Liver (tissue), 9 donors: Measurements from ENCODE around the gene NFKB2. TPM values are rescaled to one million over a fixed set of nuclear protein-coding genes. Genes with fewer than 3 reads are reported as not detected.

Experiments
- DNase-seq: peaks from one replicate; pipeline ENCODE4 v3.0.0-alpha.2; 2017; ENCODE audit warnings: low spot score
- H3K27ac ChIP-seq, 2 donors: one replicate each; pipeline ENCODE4 v1.7.0; 2013; ENCODE audit warnings: inconsistent platforms in 2 of 2, low read length in 2 of 2, control low read depth in 1 of 2, low read depth in 1 of 2, mild to moderate bottlenecking in 1 of 2
- H3K27me3 ChIP-seq, 4 donors: one replicate each; pipeline versions ENCODE4 v1.6.1 to v1.7.0; 2013; ENCODE audit warnings: low read length in 3 of 4, inconsistent platforms in 1 of 4, mild to moderate bottlenecking in 1 of 4, moderate library complexity in 1 of 4; ENCODE audit not compliant: control insufficient read depth in 4 of 4, insufficient read depth in 4 of 4
- H3K36me3 ChIP-seq, 4 donors: one replicate each; pipeline versions ENCODE4 v1.6.1 to v1.7.0; 2013; ENCODE audit warnings: low read length in 3 of 4, mild to moderate bottlenecking in 3 of 4, low read depth in 1 of 4, moderate library complexity in 1 of 4; ENCODE audit not compliant: control insufficient read depth in 4 of 4, insufficient read depth in 3 of 4
- H3K4me1 ChIP-seq, 4 donors: one replicate each; pipeline versions ENCODE4 v1.6.1 to v1.7.0; 2013; ENCODE audit warnings: low read length in 3 of 4, mild to moderate bottlenecking in 3 of 4, moderate library complexity in 1 of 4; ENCODE audit not compliant: control insufficient read depth in 4 of 4, insufficient read depth in 4 of 4
- H3K4me3 ChIP-seq, 3 donors: one replicate each; pipeline versions ENCODE4 v1.6.1 to v1.7.0; 2013; ENCODE audit warnings: low read length in 3 of 3, control low read depth in 1 of 3, low read depth in 1 of 3, mild to moderate bottlenecking in 1 of 3
- H3K9ac ChIP-seq, 2 donors: one replicate each; pipeline ENCODE4 v1.7.0; 2013; ENCODE audit warnings: low read length in 2 of 2, mild to moderate bottlenecking in 2 of 2, moderate library complexity in 2 of 2, control low read depth in 1 of 2, low read depth in 1 of 2
- H3K9me3 ChIP-seq, 4 donors: one replicate each; pipeline versions ENCODE4 v1.6.1 to v1.7.0; 2013; ENCODE audit warnings: low read length in 3 of 4; ENCODE audit not compliant: control insufficient read depth in 4 of 4
- EGR1 ChIP-seq, 2 donors: IDR thresholded peaks; 2 replicates each; pipeline ENCODE4 v1.6.1; 2016 to 2018; ENCODE audit warnings: antibody characterized with exemption in 2 of 2, low read depth in 2 of 2
- FOXA1 ChIP-seq: IDR thresholded peaks from 2 replicates; pipeline ENCODE4 v1.6.1; 2016; ENCODE audit warnings: antibody characterized with exemption
- FOXA2 ChIP-seq: IDR thresholded peaks from 2 replicates; pipeline ENCODE4 v1.6.1; 2016; ENCODE audit warnings: antibody characterized with exemption
- GABPA ChIP-seq, 2 donors: IDR thresholded peaks in 1 of 2; conservative IDR thresholded peaks in 1 of 2; 2 replicates each; pipeline ENCODE4 v1.6.1; 2016; ENCODE audit warnings: antibody characterized with exemption in 2 of 2, mild to moderate bottlenecking in 1 of 2, moderate library complexity in 1 of 2
- HNF4A ChIP-seq, 2 donors: conservative IDR thresholded peaks; 2 replicates each; pipeline ENCODE4 v1.6.1; 2016; ENCODE audit warnings: antibody characterized with exemption in 2 of 2, mild to moderate bottlenecking in 2 of 2
- HNF4G ChIP-seq: IDR thresholded peaks from 2 replicates; pipeline ENCODE4 v1.6.1; 2016; ENCODE audit warnings: antibody characterized with exemption
- JUND ChIP-seq, 2 donors: IDR thresholded peaks; 2 replicates each; pipeline ENCODE4 v1.6.1; 2016; ENCODE audit warnings: antibody characterized with exemption in 2 of 2
- NR2F2 ChIP-seq: IDR thresholded peaks from 2 replicates; pipeline ENCODE4 v1.6.1; 2016; ENCODE audit warnings: antibody characterized with exemption
- RAD21 ChIP-seq, 2 donors: IDR thresholded peaks; 2 replicates each; pipeline ENCODE4 v1.6.1; 2016; ENCODE audit warnings: antibody characterized with exemption in 2 of 2, mild to moderate bottlenecking in 2 of 2
- SP1 ChIP-seq: IDR thresholded peaks from 2 replicates; pipeline ENCODE4 v1.6.1; 2018; ENCODE audit warnings: antibody characterized with exemption, mild to moderate bottlenecking
- TAF1 ChIP-seq: conservative IDR thresholded peaks from 2 replicates; pipeline ENCODE4 v1.6.1; 2016; ENCODE audit warnings: antibody characterized with exemption, mild to moderate bottlenecking
- YY1 ChIP-seq: IDR thresholded peaks from 2 replicates; pipeline ENCODE4 v1.6.1; 2016; ENCODE audit warnings: antibody characterized with exemption, mild to moderate bottlenecking
- WGBS: extraction: QIAGEN DNeasy Blood & Tissue Kit; methylation state at CpG from one replicate; pipeline ENCODE4 v1.1.7; 2013; 5-methylcytosine and 5-hydroxymethylcytosine counted together
- polyA plus RNA-seq, 2 donors: library from polyadenylated mRNA; stranded (reverse) in 1 of 2; unstranded in 1 of 2; fragments of 200-250 nt in 1 of 2; fragments of >200 nt in 1 of 2; fragmentation: Nextera tagmentation in 1 of 2; extraction: Ambion mirVana in 1 of 2; gene quantifications; one replicate each; pipeline versions ENCODE4 v1.2.1 to v1.2.3, GENCODE V29; 2013 to 2015
- total RNA-seq, 2 donors: library from RNA; depleted of rRNA; stranded (reverse); fragments of >200 nt; gene quantifications; one replicate each; pipeline ENCODE4 v1.2.3, GENCODE V29; 2014
- TF ChIP-seq, protein P1 (sequence below): IDR thresholded peaks from 2 replicates; pipeline ENCODE4 v1.6.1; 2016; ENCODE audit warnings: antibody characterized with exemption
- TF ChIP-seq, protein P2 (sequence below): IDR thresholded peaks from 2 replicates; pipeline ENCODE4 v1.6.1; 2016; ENCODE audit warnings: antibody characterized with exemption, mild to moderate bottlenecking
- TF ChIP-seq, protein P3 (sequence below): IDR thresholded peaks from 2 replicates; pipeline ENCODE4 v1.6.1; 2016; ENCODE audit warnings: antibody characterized with exemption
- TF ChIP-seq, protein P4 (sequence below): IDR thresholded peaks from 2 replicates; pipeline ENCODE4 v1.6.1; 2016; ENCODE audit warnings: antibody characterized with exemption
- donor health status: healthy.
- donor health status: healthy.
- donor health status: healthy.
- donor health status: healthy.
- donor health status: healthy.

Gene NFKB2
- total and polyA plus RNA-seq, 4 donors, result 1.8 to 8.5 (median 7.1) TPM

DNA sequence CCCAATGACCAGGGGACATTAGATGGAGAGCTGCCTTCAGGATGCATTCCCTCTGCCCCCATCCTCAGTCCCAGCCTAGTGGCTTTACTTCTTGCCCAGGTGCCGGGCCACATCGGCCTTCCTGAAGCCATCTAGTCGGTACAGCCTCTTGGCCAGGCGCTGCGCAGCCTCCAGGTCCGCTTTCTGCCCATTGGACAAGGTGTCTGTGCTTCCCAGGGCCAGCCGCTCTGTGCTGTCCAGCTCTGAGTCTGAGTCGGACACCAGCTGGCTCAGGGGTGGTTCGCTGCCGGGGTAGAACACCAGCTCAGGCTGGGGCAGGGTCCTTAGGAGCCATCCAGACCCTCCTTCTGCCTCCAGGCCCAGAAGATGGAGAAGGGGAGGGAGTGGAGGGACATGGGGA, 16.8 kb downstream of the NFKB2 start:
- Histone ChIP-seq H3K4me1 (peaks cover 2 to 8% (median 5%) of the 10 kb centered on the region in 4 donors), H3K9ac (no peak overlapping the region), H3K4me3 (no peak overlapping the region), H3K9me3 (no peaks in the 10 kb centered on the region), H3K27me3 (peaks cover 0 to 25% (median 6%) of the 10 kb centered on the region in 4 donors), H3K27ac (no peak overlapping the region), H3K36me3 (no peaks in the 10 kb centered on the region)
- no peak for DNase-seq
- WGBS, result 87% methylated on average over 10 of the region's 10 CpGs
- TF ChIP-seq JUND (IDR thresholded peaks at IDR 0.05), result no peak
- TF ChIP-seq EGR1 (IDR thresholded peaks at IDR 0.05; ENCODE audit: low read depth in 2 of 2), result no peak
- TF ChIP-seq YY1, result no peak
- TF ChIP-seq, protein P1, sequence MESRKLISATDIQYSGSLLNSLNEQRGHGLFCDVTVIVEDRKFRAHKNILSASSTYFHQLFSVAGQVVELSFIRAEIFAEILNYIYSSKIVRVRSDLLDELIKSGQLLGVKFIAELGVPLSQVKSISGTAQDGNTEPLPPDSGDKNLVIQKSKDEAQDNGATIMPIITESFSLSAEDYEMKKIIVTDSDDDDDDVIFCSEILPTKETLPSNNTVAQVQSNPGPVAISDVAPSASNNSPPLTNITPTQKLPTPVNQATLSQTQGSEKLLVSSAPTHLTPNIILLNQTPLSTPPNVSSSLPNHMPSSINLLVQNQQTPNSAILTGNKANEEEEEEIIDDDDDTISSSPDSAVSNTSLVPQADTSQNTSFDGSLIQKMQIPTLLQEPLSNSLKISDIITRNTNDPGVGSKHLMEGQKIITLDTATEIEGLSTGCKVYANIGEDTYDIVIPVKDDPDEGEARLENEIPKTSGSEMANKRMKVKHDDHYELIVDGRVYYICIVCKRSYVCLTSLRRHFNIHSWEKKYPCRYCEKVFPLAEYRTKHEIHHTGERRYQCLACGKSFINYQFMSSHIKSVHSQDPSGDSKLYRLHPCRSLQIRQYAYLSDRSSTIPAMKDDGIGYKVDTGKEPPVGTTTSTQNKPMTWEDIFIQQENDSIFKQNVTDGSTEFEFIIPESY, result no peak

DNA sequence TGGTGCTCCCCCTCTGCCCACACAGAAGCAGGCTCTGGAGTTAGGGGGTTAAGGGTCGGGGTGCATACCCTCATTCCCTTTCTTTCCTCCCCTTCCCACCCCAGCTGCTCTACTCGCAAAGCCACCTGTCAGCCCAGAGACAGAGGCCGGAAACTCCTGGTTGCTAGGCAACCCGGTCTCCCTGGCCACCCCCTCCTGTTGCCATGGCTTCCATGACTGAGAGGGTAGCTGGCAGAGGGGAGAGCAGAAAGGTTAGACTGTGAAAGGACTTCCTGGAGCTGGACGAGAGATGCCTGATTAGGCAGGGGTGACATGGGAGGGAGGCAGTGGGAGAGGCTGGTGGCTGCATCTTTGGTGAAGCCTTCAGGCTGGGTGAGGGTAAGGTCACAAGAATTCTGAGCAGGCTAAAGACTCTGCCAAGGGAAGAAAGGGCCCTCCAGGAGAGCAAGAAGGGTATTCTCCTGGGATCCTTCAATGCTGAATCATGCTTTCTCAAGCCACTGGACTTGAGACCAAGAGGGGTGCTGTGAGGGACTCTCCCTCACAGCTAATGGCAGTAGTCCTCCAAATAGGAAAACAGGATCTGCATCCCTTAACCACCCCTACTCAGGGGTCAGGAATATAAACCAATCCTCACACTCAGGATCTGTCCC, 17.7 kb downstream of the NFKB2 start:
- TF ChIP-seq NR2F2 (no peak), SP1 (no peak), EGR1 (IDR thresholded peaks at IDR 0.05; ENCODE audit: low read depth in 2 of 2) (no peak), RAD21 (IDR thresholded peaks at IDR 0.05) (no peak), FOXA2 (no peak), HNF4A (conservative IDR thresholded peaks at IDR 0.05) (no peak), GABPA (IDR thresholded peaks at IDR 0.05 in 1 of 2, conservative IDR thresholded peaks at IDR 0.05 in 1 of 2) (no peak), TAF1 (no peak), JUND (IDR thresholded peaks at IDR 0.05) (no peak), HNF4G (no peak), FOXA1 (no peak)
- TF ChIP-seq, protein P1, result no peak
- TF ChIP-seq, protein P2, sequence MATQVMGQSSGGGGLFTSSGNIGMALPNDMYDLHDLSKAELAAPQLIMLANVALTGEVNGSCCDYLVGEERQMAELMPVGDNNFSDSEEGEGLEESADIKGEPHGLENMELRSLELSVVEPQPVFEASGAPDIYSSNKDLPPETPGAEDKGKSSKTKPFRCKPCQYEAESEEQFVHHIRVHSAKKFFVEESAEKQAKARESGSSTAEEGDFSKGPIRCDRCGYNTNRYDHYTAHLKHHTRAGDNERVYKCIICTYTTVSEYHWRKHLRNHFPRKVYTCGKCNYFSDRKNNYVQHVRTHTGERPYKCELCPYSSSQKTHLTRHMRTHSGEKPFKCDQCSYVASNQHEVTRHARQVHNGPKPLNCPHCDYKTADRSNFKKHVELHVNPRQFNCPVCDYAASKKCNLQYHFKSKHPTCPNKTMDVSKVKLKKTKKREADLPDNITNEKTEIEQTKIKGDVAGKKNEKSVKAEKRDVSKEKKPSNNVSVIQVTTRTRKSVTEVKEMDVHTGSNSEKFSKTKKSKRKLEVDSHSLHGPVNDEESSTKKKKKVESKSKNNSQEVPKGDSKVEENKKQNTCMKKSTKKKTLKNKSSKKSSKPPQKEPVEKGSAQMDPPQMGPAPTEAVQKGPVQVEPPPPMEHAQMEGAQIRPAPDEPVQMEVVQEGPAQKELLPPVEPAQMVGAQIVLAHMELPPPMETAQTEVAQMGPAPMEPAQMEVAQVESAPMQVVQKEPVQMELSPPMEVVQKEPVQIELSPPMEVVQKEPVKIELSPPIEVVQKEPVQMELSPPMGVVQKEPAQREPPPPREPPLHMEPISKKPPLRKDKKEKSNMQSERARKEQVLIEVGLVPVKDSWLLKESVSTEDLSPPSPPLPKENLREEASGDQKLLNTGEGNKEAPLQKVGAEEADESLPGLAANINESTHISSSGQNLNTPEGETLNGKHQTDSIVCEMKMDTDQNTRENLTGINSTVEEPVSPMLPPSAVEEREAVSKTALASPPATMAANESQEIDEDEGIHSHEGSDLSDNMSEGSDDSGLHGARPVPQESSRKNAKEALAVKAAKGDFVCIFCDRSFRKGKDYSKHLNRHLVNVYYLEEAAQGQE, result no peak
- TF ChIP-seq, protein P3, sequence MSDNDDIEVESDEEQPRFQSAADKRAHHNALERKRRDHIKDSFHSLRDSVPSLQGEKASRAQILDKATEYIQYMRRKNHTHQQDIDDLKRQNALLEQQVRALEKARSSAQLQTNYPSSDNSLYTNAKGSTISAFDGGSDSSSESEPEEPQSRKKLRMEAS, result no peak
- TF ChIP-seq, protein P4, sequence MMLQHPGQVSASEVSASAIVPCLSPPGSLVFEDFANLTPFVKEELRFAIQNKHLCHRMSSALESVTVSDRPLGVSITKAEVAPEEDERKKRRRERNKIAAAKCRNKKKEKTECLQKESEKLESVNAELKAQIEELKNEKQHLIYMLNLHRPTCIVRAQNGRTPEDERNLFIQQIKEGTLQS, result no peak
- Histone ChIP-seq H3K27me3 (peaks cover 0 to 19% (median 6%) of the 10 kb centered on the region in 4 donors), H3K9me3 (no peaks in the 10 kb centered on the region), H3K27ac (no peak overlapping the region), H3K4me3 (no peak overlapping the region), H3K4me1 (peaks cover 2 to 8% (median 5%) of the 10 kb centered on the region in 4 donors), H3K36me3 (no peaks in the 10 kb centered on the region), H3K9ac (no peak overlapping the region)
- no peak for DNase-seq
- WGBS, result 28% methylated on average over 5 of the region's 5 CpGs
